Keratinocyte (primary cell): ENCODE measurements around the gene C19orf38. TPM values are rescaled to one million over a fixed set of nuclear protein-coding genes. Genes with fewer than 3 reads are reported as not detected.

ENCODE experiments used
- DNase-seq: peaks from one replicate; pipeline ENCODE4 v3.0.0-alpha.2; 2011; ENCODE audit warnings: low read depth, missing footprints, low spot score
- FAIRE-seq: peaks from 2 replicates; lab custom pipeline; 2011; peaks lifted over from hg19 to GRCh38; lab: Jason Lieb, UNC
- H2AFZ ChIP-seq: 2 replicates; pipeline ENCODE4 v1.6.0; 2012; ENCODE audit warnings: low read length, control low read depth, inconsistent platforms; ENCODE audit not compliant: control insufficient read depth
- H3K27ac ChIP-seq: 2 replicates; pipeline ENCODE4 v1.5.1; 2011; ENCODE audit warnings: low read length; ENCODE audit not compliant: control insufficient read depth, insufficient read depth
- H3K27me3 ChIP-seq: 3 replicates; pipeline ENCODE4 v1.6.0; 2011; ENCODE audit warnings: low read length; ENCODE audit not compliant: control insufficient read depth, insufficient read depth; ENCODE audit errors: extremely low read depth
- H3K36me3 ChIP-seq, 2 experiments: 2 replicates in 1 of 2; 3 replicates in 1 of 2; pipeline ENCODE4 v1.5.1; 2011; ENCODE audit warnings: low read length in 2 of 2, mild to moderate bottlenecking in 1 of 2; ENCODE audit not compliant: control insufficient read depth in 2 of 2, insufficient read depth in 2 of 2; ENCODE audit errors: extremely low read depth in 1 of 2
- H3K4me1 ChIP-seq: 3 replicates; pipeline ENCODE4 v1.5.1; 2011; ENCODE audit warnings: low read length; ENCODE audit not compliant: control insufficient read depth, insufficient read depth; ENCODE audit errors: extremely low read depth
- H3K4me2 ChIP-seq: 3 replicates; pipeline ENCODE4 v1.6.0; 2011; ENCODE audit warnings: low read depth, low read length; ENCODE audit not compliant: control insufficient read depth, insufficient read depth; ENCODE audit errors: extremely low read depth
- H3K4me3 ChIP-seq, 3 experiments: fragments of 200-600 bp in 1 of 3; sonication (generic) in 1 of 3; 2 replicates in 2 of 3; 3 replicates in 1 of 3; pipeline ENCODE4 v1.5.1; 2011 to 2016; ENCODE audit warnings: low read length in 3 of 3, mild to moderate bottlenecking in 3 of 3, control low read depth in 2 of 3, inconsistent platforms in 1 of 3, low read depth in 1 of 3, mixed read lengths in 1 of 3, mixed run types in 1 of 3, moderate library complexity in 1 of 3; ENCODE audit not compliant: control insufficient read depth in 2 of 3, insufficient read depth in 2 of 3; ENCODE audit errors: extremely low read depth in 1 of 3
- H3K79me2 ChIP-seq: 2 replicates; pipeline ENCODE4 v1.6.0; 2012; ENCODE audit warnings: low read length; ENCODE audit not compliant: control insufficient read depth, insufficient read depth
- H3K9ac ChIP-seq: 3 replicates; pipeline ENCODE4 v1.6.0; 2011; ENCODE audit warnings: low read length; ENCODE audit not compliant: control insufficient read depth, insufficient read depth; ENCODE audit errors: extremely low read depth
- H3K9me1 ChIP-seq: 3 replicates; pipeline ENCODE4 v1.6.0; 2011; ENCODE audit warnings: low read length; ENCODE audit not compliant: control insufficient read depth, insufficient read depth; ENCODE audit errors: extremely low read depth
- H3K9me3 ChIP-seq: 2 replicates; pipeline ENCODE4 v1.5.1; 2012; ENCODE audit warnings: low read depth, low read length; ENCODE audit not compliant: control insufficient read depth
- H4K20me1 ChIP-seq: 3 replicates; pipeline ENCODE4 v1.6.0; 2011; ENCODE audit warnings: low read length; ENCODE audit not compliant: control insufficient read depth, insufficient read depth; ENCODE audit errors: extremely low read depth
- EZH2 ChIP-seq: IDR thresholded peaks from one replicate; pipeline ENCODE4 v1.6.1; 2012; ENCODE audit warnings: inconsistent platforms, mild to moderate bottlenecking, low read length, moderate library complexity
- dilution Hi-C: fragments of 300-500 bp; cut with MboI; formaldehyde crosslinking; loops from one replicate; pipeline ENCODE4 v1.7.0; 2020; ENCODE audit warnings: low sequenced_read_pairs; ENCODE audit not compliant: extremely low pct_ligation_motif_present
- polyA plus RNA-seq, 5 experiments: library from polyadenylated mRNA; depleted of rRNA in 3 of 5; stranded (reverse) in 3 of 5; stranded (forward) in 1 of 5; unstranded in 1 of 5; fragments of >200 nt; gene quantifications; 1 replicate in 1 of 5; 2 replicates in 3 of 5; 3 replicates in 1 of 5; pipeline versions ENCODE4 v1.2.1 to v1.2.3, GENCODE V29; 2011 to 2012; ENCODE audit warnings: missing spikeins in 2 of 5, low read depth in 1 of 5, low replicate concordance in 1 of 5
- TF ChIP-seq, protein P1 (sequence below), 3 experiments: IDR thresholded peaks in 1 of 3; conservative IDR thresholded peaks in 1 of 3; optimal IDR thresholded peaks in 1 of 3; 2 replicates in 2 of 3; 3 replicates in 1 of 3; pipeline versions ENCODE3 to v1.5.1; 2011; ENCODE audit warnings: low read length in 3 of 3, mild to moderate bottlenecking in 3 of 3, moderate library complexity in 2 of 3, control low read depth in 1 of 3, inconsistent platforms in 1 of 3; ENCODE audit not compliant: insufficient read depth in 2 of 3; ENCODE audit errors: extremely low read depth in 1 of 3

Gene C19orf38
- polyA plus RNA-seq, 1 donor (not counting 4 experiments of a cell fraction or from before 2014, with no cell fraction given), result 0.14 TPM

DNA sequence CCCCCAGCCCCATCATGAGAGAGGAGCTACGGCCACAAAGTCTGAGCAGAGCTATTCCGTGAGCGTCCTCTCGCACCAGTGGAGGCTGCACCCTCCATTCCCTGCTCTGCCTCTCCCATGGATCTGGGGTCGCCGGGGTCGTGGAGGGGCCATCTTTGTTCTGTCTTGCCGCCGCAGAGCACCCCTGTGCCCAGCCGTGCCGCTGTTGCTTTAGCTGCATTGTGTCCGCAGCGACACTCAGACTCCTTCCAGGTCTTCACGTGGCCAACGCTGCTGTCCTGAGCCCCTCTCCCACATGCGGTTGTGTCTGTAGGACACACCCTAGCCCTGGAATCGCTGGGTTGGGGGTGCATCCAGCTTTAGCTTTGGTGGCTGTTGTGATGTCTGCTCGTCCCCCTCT, 64.4 kb downstream of the C19orf38 start:
- Histone ChIP-seq H3K36me3 (peaks cover 21 to 23% of the 10 kb centered on the region in 2 experiments), H3K9me3 (no peaks in the 10 kb centered on the region), H3K79me2 (no peaks in the 10 kb centered on the region), H3K27me3 (no peaks in the 10 kb centered on the region), H3K4me1 (peaks cover 4% of the 10 kb centered on the region), H4K20me1 (no peaks in the 10 kb centered on the region), H3K9me1 (no peaks in the 10 kb centered on the region), H3K4me2 (no peak overlapping the region), H2AFZ (no peak overlapping the region), H3K4me3 (no peak overlapping the region), H3K27ac (no peak overlapping the region), H3K9ac (no peak overlapping the region)
- FAIRE-seq, result no peak
- dilution Hi-C loops, result no loop called here
- no peak for TF ChIP-seq EZH2
- TF ChIP-seq, protein P1, sequence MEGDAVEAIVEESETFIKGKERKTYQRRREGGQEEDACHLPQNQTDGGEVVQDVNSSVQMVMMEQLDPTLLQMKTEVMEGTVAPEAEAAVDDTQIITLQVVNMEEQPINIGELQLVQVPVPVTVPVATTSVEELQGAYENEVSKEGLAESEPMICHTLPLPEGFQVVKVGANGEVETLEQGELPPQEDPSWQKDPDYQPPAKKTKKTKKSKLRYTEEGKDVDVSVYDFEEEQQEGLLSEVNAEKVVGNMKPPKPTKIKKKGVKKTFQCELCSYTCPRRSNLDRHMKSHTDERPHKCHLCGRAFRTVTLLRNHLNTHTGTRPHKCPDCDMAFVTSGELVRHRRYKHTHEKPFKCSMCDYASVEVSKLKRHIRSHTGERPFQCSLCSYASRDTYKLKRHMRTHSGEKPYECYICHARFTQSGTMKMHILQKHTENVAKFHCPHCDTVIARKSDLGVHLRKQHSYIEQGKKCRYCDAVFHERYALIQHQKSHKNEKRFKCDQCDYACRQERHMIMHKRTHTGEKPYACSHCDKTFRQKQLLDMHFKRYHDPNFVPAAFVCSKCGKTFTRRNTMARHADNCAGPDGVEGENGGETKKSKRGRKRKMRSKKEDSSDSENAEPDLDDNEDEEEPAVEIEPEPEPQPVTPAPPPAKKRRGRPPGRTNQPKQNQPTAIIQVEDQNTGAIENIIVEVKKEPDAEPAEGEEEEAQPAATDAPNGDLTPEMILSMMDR (optimal IDR thresholded peaks at IDR 0.05 in 1 of 3, IDR thresholded peaks at IDR 0.05 in 1 of 3, conservative IDR thresholded peaks at IDR 0.05 in 1 of 3; ENCODE audit: extremely low read depth in 1 of 3, insufficient read depth in 2 of 3, low read length in 3 of 3), result no peak
- no peak for DNase-seq

DNA sequence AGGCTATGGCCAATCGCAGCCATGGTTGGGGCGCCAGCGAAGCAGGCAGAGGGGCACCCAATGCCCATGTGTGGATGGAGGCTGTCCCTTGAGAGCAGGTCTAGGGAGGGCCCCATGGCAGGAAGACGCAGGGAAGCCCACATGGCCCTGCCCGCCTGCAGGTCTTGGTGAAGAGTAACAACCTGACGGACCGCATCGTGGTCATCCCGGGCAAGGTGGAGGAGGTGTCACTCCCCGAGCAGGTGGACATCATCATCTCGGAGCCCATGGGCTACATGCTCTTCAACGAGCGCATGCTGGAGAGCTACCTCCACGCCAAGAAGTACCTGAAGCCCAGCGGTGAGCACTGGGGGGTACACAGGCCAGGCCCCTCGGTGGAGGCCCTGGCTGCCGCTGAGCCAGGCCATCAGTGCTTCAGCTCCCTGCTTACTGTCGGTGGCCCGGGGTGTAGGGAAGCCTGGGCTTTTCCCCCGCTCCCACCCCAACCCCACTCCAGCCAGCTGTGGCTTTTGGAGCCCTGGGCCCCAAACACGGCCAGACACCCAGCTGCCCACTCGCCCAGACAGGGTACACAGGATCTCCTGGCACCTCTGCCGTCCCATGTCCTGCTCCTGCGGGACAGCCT, 65.6 kb downstream of the C19orf38 start:
- H3K4me1 ChIP-seq, result peaks cover 4% of the 10 kb centered on the region
- H3K27ac ChIP-seq, result no peak overlapping the region
- no peak overlapping the region for H3K9ac ChIP-seq
- H3K27me3 ChIP-seq, result no peaks in the 10 kb centered on the region
- TF ChIP-seq, protein P1 (optimal IDR thresholded peaks at IDR 0.05 in 1 of 3, IDR thresholded peaks at IDR 0.05 in 1 of 3, conservative IDR thresholded peaks at IDR 0.05 in 1 of 3; ENCODE audit: extremely low read depth in 1 of 3, insufficient read depth in 2 of 3, low read length in 3 of 3), result no peak
- TF ChIP-seq EZH2, result no peak
- no peak overlapping the region for H2AFZ ChIP-seq
- no peaks in the 10 kb centered on the region for H3K9me3 ChIP-seq
- H3K4me2 ChIP-seq, result no peak overlapping the region
- H4K20me1 ChIP-seq, result no peaks in the 10 kb centered on the region
- dilution Hi-C loops, result no loop called here
- DNase-seq (no peak), FAIRE-seq (no peak)
- H3K9me1 ChIP-seq, result no peaks in the 10 kb centered on the region
- no peak overlapping the region for H3K4me3 ChIP-seq
- no peaks in the 10 kb centered on the region for H3K79me2 ChIP-seq
- H3K36me3 ChIP-seq, result peaks cover 19 to 20% of the 10 kb centered on the region in 2 experiments
